Stimulated activated CD8-positive, alpha-beta memory T cell treated with anti-CD3 and anti-CD28 coated beads, Interleukin-2, amount 100 ng/mL, for 1 hour (primary cell): ENCODE results near the gene SOS1.

Experiments
- DNase-seq, 2 donors: peaks; one replicate each; pipeline ENCODE4 v3.0.0-alpha.2; 2020; ENCODE audit warnings: low read depth in 2 of 2

SOS1 gene

DNA sequence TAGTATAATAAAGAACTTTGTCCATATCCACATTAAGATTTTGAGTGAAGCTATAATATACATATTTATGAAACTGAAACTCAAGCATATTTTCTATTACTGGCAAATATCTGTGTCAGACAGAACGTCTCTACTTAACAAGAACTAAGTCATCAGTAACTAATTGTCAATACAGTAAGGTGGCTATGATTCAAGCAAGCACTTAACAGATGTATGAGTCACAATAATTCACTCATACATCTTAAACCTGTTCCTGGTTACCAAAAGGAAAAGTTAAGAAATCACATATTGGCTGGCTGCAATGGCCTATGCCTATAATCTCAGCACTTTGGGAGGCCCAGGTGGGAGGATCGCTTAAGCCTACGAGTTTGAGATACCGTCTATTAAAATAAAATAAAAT lies 96.0 kb downstream of the SOS1 start:
- DNase-seq, result no peak

DNA sequence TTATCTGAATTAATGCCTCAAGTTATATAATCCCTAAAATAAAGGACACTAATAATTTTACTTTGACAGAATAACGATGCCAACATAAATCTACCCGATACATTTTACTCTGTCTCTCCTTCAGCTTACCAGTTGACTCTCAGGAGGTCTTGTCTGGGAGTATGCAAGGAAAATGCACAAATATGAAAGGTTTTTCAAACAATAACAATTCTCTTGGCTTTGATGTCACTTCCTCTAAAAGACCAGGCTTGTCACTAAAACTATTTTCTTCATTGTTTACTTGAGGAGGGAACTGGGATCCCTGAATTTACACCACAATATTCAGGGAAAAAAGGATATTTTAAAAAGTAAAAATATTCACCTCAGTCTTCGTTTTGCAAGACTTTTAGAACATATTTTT lies 97.2 kb downstream of the SOS1 start:
- DNase-seq, result no peak

DNA sequence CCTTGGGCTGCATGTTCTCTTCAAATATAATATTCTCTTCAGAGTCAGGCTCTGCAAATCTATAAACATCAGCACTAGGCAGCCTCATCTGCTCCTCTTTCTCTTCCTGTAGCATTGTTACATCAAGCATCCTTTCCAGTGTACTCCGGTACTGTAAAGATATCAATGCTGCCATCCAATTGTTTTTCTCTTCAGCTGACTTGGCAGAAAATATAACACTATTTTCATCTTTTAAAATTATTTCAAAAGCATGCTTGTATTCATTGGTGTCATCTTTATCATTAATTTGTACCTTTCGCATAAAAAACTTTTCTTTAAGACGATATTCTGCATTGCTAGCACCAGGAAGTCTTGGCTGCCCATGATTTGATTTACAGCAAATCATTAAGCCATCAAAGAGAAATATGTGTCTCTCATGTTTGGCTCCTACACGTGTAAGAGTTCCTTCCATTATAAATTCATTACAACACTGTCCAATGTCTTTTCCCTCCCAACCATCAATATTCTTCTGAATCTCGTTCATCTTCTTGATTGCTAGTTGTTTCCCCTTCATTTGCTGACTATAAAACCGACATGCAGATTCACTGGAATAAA lies 98.1 kb downstream of the SOS1 start:
- DNase-seq, result no peak

DNA sequence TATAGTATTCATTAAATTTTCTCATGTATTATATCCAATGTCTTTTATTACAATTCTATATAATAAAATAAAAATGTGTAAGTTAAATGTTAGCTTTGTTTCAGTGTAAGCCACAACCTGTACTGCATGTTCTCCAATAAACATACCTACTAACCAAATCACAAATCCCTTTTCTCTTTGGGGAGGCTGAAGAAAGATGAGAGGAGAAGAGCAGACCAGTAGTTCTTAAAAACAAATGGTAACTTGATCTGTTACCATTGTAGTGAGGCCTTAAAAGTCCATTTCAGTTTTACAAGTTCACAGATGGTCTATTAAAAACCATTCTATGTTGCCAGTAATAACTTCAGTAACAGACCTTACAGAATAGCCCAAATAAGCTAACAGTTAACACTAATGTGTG lies 100.5 kb downstream of the SOS1 start:
- no peak for DNase-seq

DNA sequence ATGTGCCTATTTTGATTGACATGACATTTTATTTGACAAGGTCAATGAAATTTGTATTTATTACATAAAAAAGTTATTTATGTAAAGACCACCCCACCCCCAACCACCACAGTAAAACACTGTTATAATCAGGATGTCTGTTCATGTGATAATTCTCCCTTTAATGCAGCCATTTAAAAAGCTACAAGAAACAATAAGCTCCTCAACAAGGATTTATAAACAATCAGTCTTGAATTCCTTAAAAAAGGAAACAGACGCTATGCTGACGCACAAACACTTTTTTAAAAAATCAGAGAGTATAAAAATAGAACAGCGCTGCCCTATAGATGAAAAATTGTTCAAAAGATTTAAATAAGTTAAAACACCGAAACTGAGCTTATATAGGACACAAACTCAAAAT lies 102.2 kb downstream of the SOS1 start:
- DNase-seq, result no peak

DNA sequence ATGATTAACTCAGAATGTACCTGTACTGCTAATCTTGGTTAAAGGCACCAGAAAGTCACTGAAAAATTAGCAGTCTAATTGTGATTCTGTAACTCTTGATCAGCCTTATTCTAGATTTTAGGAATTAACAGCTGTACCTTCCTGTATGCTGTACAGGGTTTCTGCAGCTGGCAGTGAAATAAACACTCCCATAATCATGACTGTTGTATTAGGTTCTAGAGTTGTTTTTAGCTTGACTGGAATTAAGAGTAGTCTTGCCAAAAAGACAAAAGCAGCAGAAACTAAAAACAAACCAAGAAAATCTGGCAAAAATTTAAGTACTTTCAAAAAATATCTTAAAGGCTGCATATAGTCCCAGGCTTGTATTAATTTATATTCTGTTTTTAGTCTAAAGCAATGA lies 103.5 kb downstream of the SOS1 start:
- DNase-seq, result no peak

DNA sequence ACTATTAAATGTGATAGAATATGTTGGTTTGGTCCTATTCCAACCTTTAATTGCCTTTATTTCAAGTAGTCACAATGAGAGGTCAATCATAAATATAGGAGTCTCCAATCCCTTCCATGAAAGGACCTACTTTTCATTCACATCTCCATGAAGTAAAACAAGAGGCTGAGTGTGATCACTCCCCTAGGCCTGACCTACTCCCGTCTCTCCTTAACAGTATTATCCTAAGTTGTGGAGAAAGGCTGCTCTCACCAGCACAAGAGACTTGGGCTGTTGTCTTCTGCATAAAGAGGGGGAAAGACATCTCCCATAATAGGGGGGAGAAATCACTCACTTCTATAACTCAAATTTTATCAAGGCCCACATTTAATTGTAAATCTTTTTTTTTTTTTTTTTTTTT lies 105.4 kb downstream of the SOS1 start:
- DNase-seq, result no peak

DNA sequence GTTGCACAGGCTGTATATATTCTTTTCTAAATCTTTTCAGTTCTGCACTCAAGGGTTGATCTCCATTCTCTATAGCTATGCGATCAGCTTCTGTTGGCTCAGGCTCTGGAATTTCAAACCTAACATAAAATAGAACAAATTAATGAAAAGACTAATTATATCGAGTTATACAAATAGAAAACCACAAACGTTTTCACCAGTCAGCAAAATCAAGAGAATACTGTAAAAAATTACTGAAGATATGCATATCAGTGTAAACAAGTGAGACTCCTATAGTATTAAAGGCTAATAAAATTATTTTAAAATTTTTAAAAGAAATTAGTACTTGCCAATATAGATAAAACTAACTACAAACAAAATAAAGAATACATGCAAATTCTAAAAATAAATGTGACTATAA lies 107.0 kb downstream of the SOS1 start:
- no peak for DNase-seq

DNA sequence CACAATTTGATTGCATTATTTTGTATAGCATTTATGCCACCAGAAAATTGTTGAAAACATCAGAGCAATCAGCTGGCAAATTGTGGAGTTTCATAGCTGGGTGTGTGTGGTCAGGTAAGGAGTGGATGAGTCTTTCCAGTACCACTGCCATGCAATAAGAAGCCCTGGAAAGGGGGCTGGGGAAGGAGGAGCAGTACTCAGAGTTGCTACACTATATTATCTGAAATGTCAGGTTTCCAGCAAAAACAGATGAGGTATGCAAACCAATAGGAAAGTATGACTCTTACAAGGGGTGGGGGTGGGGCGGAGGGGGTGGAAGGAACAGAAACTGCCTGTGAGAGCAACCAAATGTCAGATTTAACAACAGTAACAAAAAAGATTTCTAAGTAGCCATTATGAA lies 112.2 kb downstream of the SOS1 start:
- DNase-seq, result no peak

DNA sequence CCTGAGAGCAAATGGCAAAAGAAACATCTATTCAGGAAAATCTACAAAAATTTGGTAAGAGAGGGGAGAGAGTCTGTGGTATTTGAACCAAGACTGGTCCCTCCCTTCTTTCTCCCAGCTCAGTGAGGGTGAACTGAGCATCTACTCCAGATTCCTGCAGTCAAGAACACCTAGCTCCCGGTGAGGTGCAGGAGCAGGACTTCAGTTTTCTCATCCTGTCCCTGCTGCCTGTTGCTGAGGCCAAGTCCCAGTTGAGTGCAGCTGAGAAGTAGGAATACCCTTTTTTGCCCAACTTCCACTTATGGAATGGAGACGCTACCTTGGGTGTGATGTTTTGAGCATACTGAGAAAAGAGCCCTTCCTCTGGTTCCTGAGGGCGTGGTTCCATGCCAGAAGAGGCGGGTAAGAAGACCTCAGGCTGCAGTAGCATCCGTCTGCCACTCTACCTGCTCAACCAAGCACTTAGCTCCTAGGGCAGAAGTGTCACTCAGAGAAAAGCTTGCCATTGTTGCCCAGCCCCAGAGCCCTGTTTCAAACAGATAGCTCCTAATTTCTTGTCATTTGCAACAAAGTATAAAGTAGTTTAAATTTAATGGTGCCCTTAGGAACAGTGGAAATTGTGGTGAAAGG lies 112.9 kb downstream of the SOS1 start:
- no peak for DNase-seq

DNA sequence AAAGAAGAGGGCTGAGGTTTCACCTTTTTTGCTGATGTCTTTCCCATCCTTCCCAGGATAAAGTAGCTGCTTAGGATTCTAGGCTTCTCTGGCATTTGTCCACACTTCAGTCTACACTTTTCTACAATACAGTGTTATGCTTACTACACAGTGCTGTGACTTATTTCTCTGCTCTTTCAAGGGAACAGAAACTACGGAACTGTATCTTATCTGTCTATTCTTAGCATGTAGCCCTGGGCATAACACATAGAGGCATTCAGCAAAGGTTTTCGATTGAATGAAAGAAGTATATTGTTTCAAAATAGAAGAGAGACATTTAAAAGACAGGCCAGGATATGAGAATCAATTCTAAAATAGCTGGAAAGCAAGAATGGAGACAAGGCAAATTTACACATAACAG lies 120.3 kb downstream of the SOS1 start:
- no peak for DNase-seq

DNA sequence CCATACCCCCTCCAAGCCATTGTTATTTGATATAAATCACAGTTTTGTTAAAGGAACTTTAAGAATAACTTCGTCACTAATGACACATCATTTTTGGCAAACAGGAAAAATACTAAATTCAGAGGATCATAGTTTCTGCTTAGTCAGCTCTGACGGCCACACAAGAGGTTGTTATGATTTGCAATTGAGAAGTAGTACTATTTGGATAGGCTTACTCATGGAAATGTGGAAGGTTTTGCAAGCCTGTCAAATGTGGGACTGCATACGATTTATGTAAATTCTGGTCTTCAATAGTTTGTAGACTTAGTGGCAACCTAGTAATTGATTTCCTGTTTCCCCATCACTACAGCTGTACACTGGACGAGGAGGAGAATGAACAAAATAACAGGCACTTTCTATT lies 123.1 kb downstream of the SOS1 start:
- DNase-seq, result no peak

DNA sequence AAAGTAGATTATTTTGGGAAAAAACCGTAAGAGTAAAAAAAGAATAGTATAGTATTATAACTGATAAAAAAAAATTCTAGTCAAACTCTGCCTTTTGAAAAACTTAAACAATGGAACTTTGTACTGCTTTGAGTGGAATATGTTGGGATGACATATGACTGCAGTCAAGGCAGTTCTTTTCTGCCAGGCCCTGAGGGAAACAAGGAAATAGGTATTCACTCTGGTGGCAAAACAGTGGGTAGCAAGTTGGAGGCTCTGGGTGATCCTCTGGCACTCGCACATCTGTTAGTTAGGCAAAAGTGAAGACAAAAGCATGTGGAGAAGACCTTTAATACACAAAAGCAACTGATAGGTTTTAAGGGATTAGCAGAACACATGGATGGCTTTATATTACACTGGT lies 129.0 kb downstream of the SOS1 start:
- no peak for DNase-seq

DNA sequence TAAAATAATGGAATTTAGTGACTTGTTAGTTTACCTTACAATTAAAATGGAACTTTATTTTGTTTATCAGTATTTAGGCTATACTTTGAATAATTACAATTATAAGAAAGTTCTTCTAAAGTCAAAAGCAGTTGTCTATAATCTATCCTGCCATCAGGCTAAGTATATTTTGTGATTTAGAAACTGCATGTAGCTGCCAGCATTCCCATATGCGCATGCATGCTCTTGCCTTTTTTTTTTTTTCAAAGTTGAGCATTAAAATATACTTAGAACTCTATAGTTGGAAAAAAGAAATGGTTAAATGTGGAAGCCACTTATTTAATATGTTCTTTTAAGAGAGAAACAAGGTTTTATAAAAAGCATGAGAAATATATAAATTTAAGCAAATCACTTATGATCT lies 132.1 kb downstream of the SOS1 start:
- no peak for DNase-seq

DNA sequence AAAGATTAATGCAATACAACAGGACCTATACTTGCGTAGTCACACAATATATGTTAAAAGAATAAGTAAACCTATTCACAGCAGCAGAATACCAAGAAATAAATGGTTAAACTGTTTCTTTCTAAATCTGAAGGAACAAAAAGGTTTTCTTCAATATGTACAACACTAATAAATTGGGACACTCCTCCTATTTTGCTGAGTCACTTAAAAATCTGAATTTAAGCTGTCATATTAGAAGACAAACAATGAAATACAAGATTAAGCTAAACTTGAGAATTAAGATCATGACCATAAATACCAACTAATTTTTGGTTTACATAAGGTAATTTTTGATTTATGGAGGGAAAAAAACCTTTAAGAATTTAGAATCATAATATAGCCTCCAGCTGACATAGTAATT lies 138.4 kb downstream of the SOS1 start:
- no peak for DNase-seq

DNA sequence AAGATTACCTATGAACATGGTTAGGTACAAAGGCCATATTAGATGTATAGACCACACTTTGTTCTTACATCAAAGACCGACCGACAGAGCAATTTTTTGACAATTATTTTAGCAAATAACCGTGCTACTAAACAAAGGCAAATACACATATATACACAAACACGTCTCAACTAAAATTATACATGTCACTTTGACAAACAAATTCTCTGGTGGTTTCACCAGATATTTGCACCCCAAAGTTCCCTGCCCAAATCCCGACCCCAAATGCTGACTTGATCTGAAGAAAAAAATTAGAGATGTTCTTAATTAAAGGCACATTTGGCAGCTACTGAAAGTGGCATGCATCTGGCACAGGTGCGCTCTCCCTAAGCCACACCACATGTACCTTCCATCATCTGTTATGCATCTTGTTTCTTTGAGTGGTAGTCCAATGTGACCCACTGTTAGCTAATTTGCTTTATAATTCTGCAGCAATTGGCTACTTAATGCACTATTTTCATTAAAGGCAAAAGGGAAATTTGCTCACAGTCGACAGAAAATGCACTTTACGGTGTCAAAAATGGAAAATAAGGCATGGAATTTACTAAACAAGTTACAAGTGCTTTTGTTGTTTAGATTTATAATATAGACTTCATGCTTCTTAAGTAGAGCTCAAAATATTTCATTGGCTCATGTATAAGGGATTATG lies 139.0 kb downstream of the SOS1 start:
- no peak for DNase-seq

DNA sequence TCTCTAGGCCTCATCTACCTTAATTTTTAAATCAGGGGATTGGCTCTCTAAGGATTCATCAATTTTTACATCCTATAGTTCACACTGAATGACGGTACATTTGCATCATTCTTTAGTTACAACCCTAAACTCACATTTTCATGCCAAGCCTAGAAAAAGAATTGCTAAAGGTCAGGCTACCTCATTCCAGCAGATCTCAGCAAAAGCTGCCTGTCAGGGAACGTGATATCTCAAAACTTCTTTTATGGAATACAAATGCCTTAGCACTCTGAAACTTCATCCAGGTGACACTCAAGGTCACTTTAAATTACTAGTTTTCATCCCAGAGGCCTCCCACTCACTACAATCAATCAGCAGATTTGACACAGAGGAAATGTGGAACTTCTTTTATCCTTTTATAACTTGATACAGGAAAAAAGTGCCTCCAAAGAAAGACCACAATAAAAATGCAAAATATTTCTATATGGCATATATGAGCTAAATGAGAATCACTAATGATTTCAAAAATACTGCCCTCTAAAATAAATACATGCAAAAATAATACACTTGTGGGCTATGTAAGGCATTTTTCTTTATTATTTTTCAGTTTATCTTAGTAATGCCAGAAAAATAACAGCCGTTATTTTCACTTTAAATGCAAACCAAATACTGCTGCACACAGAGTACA lies 139.7 kb downstream of the SOS1 start:
- no peak for DNase-seq

DNA sequence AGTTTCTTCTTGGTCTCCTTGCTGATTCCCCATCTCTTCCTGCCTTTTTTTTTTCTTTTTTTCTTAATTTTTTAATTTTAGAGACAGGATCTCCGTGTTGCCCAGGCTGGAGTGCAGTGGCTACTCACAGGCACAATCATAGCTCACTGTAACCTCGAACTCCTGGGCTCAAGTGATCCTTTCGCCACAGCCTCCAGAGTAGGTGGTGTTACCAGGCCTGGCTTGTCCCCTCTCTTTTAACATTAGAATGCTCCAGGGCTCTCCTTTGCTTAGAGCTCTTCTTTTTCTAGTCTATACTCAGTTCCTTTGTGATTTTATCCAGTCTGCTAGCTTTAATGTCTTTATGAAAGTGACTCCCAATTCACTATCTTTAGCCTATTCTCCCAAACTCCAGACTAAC lies 141.9 kb downstream of the SOS1 start:
- DNase-seq, result no peak

DNA sequence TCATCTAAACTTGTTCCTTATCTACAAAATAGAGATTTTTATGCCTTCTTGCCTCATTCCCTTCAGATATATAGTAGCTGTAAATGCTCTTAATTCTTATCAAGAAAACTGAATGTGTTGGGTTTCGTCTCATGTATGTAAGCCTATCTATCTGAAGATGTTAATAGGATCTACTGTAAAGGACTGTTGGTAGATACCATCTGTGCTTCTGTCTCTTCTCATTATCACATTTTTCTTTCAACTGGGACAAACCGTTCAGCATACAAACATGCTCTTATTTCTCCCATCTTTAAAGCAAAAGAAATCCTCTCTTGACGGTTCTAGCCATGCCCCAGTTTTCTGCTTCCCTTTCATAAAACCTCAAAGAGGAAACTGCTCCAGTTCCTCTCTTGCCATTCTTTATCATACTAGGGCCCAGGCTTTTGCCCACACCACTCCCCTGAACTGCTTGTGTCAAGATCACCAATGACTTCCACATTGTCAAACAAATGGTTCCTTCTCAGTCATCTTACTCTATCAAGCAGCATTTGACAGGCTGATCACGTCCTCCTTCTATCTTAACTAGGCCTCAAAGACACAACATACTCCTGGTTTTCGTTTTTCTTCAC lies 142.5 kb downstream of the SOS1 start:
- DNase-seq, result no peak

DNA sequence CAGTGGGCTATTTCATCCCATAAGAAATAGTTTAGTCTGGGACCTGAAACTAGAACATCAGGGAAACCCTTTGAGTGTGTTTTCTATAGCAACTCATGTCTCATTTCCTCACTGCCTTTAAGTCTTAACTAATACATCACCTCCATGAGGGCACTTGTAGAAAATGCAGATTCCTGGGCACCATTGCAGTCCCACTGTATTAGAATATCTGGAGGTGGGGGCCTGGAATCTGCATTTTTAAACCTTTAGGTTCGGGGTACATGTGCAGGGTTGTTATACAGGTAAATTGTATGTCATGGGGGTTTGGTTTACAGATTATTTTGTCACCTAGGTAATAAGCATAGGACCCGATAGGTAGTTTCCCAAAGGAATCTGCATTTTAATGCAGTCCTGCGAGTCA lies 143.8 kb downstream of the SOS1 start:
- no peak for DNase-seq

DNA sequence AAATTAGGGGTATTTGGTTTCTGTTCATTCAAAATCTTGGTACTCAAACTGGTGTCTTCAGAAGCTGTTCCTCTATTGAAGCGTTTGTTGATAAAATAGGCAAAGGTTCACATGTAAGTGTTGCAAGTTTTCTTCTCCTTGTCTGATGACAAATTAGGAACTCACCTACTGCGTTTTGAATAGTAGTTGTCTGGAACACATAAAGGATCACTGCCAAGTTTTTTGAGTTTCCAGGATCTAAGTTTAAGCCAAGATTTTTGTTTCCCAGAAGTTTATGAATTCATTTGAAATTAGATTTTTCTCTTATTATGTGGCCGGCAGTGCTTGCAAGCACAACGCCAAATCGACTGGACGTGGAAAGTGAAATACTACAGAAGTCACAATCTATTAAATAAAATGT lies 145.8 kb downstream of the SOS1 start:
- no peak for DNase-seq

DNA sequence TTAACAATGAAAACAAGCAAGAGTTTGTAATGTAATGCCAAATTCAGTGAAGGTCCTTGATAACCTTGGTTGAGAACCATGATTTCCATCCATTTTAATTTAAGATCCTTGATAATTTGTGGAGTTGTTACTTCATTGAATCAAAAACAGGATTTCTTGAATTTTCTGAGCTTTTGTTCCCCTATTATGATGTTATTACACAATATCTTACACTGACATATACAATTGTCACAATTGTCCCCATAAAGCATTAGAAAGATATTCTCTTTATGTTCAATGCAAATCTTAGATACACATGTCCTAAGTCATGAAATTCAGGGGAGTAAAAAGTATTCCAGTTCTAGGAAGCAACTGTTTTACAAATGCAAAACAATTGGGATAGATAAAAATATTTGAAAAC lies 147.6 kb downstream of the SOS1 start:
- DNase-seq, result no peak

DNA sequence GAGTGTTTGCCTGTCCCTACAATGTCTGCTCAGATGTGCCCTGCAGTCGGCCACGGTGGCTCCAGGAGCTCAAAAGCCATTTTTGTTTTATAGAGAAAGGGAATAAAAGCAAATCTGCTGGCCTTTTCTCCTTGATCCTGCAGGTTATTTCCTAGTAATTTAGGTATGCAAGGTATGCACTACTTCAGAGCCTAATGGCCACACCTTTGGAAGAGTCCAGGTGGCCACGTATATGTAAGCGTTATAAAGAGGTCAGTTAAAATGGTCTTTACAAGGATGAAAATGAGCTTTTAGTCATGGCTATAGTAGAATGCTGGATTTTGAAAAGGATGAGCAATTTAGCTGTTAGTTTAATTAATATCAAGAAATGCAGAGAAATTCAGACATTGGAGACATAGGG lies 149.5 kb downstream of the SOS1 start:
- no peak for DNase-seq
